Measurements from ENCODE around the gene VAC14. TPM values are rescaled to one million over a fixed set of nuclear protein-coding genes. Genes with fewer than 3 reads are reported as not detected.

Gene VAC14
- total RNA-seq, 4 donors from 2014 or later = 23.5 to 44.1 (median 29.8) TPM

DNA sequence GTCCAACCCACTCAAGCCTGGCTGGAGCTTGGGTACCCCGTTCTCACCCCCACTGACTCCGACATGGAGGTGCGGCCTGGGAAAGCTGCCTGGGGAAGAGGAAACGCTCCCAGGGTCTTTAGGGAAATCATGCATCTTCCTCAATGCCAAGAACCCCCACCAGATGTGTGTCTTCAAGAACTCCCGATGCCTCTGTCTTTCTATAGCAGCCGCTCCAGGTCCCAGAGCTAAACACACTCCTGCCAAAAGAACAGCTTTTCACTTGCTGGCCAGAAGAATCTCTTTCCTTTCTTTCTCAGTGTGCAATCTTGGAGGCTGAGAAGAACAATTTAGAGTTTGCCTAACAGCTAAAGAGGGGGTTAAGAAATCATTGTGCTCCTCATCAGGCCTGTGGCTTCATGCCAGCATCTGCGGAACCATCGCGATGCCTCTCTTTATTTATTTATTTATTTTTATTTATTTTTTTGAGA, 74.0 kb downstream of the VAC14 start:
- Histone ChIP-seq H3K4me3 (no peak overlapping the region), H3K27ac (peak overlapping the region; percentile 58 to 91 (median 89))
- TF ChIP-seq, protein P1, sequence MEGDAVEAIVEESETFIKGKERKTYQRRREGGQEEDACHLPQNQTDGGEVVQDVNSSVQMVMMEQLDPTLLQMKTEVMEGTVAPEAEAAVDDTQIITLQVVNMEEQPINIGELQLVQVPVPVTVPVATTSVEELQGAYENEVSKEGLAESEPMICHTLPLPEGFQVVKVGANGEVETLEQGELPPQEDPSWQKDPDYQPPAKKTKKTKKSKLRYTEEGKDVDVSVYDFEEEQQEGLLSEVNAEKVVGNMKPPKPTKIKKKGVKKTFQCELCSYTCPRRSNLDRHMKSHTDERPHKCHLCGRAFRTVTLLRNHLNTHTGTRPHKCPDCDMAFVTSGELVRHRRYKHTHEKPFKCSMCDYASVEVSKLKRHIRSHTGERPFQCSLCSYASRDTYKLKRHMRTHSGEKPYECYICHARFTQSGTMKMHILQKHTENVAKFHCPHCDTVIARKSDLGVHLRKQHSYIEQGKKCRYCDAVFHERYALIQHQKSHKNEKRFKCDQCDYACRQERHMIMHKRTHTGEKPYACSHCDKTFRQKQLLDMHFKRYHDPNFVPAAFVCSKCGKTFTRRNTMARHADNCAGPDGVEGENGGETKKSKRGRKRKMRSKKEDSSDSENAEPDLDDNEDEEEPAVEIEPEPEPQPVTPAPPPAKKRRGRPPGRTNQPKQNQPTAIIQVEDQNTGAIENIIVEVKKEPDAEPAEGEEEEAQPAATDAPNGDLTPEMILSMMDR (IDR thresholded peaks at IDR 0.05) = no peak
- TF ChIP-seq POLR2AphosphoS5 (IDR thresholded peaks at IDR 0.05) (peak; percentile 60), EP300 (IDR thresholded peaks at IDR 0.05) (no peak), POLR2A (IDR thresholded peaks at IDR 0.05) (no peak)

DNA sequence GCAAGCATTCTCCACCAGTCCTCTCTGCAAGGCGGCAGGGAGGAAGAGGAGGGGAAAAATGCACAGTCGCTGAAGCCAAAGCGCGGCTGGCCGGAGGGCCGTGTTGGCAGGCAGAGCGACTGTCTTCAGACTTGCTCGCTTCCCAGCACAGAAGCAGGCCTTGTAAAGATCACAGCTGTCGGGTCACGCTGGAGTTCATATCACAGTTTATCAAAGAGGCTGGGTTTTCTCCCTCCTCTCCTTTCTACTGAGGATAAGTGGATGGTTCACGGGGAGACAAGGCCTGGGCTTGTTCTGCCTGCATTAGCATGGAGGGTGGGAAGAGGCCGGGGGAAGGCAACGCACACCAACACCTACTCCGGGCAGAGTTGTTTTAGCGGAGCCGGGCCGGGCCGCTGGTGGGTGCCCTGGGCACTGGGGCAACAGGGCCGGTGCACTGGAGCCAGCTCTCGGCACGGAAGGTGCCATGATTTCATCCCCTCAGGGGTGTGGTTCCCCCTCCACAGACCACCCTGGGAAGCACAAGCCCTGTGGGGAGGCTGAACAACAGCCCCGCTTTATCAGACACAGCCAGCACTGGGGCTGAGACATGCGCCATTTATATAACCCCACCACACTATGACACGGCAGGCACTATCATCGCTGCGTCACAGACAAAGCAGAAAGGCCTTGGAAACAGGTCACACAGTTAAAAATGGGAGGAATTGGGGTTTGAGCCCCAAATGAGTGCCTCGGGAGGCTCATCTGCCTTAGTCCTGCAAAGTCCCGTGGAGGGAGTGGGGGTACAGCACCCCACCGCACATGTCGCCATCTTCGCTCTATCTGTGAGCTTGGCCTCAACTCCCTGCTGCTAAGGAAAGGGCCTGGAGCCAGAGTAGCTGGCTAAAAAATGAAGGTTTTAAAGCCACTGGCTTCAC, 74.8 kb downstream of the VAC14 start:
- Histone ChIP-seq H3K9me3 (no peaks in the 10 kb centered on the region), H3K4me3 (peak overlapping the region in 1 of 2 donors; percentile 16), H3K27ac (peak overlapping the region; percentile 58 to 91 (median 89)), H3K36me3 (peaks cover 0 to 24% of the 10 kb centered on the region in 2 donors), H3K4me1 (peaks cover 0 to 47% (median 29%) of the 10 kb centered on the region in 3 donors), H3K27me3 (no peaks in the 10 kb centered on the region)
- peak; percentile 72 for ATAC-seq
- TF ChIP-seq POLR2AphosphoS5 (IDR thresholded peaks at IDR 0.05) (peak; percentile 74), POLR2A (IDR thresholded peaks at IDR 0.05) (no peak), EP300 (IDR thresholded peaks at IDR 0.05) (no peak)
- TF ChIP-seq, protein P1 (IDR thresholded peaks at IDR 0.05) = no peak
- WGBS, 2 donors (ENCODE audit: low coverage in 1 of 2) = 63 to 90% methylated on average over 2 to 4 of the region's 31 CpGs

More for the DNA sequence above, 74.0 kb downstream of the VAC14 start:
- Histone ChIP-seq H3K36me3 (peaks cover 0 to 25% of the 10 kb centered on the region in 2 donors), H3K9me3 (no peaks in the 10 kb centered on the region), H3K4me1 (peaks cover 0 to 47% (median 29%) of the 10 kb centered on the region in 3 donors), H3K27me3 (no peaks in the 10 kb centered on the region)
- WGBS, 2 donors (ENCODE audit: low coverage in 1 of 2) = 33 to 35% methylated on average over 6 to 8 of the region's 9 CpGs
- peak; percentile 50 for ATAC-seq

DNA sequence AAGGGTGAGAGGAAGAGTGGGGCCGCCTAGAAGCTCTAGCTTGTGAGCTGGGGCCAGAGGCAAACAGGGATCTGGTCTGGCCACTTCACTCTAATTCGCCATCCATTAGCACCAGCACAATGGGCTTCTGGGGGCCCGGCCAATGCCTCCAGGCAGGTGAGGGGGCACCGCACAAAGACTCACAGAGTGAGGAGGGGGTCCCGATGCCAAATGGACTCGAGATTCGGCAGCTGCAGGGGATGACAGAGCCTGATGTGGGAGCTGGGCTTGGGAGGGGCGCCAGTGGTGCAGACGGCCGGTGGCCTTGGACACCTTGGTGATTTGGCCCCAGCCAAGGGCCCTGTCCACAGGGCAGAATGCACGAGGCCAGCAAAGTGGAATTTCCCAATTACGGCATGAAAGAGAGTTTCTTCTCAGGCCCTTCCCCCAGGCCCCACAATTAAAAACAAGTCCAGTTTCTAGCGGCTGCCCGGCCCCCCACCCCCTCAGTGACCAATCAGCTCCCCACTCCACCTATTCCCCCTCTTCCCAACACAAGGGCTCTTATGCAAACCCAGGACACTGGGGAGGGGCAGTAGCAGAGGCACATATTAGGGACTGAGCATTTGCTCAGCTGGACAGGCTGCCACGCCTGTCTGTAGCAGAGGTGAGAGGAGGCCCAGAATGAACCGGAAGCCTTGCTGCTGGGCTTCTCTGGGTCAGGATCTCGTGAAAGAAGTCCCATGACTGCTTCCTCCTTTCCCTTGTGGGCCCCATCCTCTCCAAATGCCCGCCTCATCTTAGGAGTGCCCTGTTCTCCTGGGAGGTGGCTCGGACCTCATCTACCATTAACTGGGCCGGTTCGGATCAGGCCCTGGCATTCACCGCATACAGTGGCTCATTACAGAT, 75.7 kb downstream of the VAC14 start:
- H3K27me3 ChIP-seq = no peaks in the 10 kb centered on the region
- peak overlapping the region; percentile 58 to 91 (median 89) for H3K27ac ChIP-seq
- TF ChIP-seq, protein P1 (IDR thresholded peaks at IDR 0.05) = peak in 1 of 4 experiments; percentile 3
- TF ChIP-seq POLR2A (IDR thresholded peaks at IDR 0.05) = no peak
- TF ChIP-seq POLR2AphosphoS5 (IDR thresholded peaks at IDR 0.05) = peak; percentile 58
- peaks cover 0 to 26% of the 10 kb centered on the region in 2 donors for H3K36me3 ChIP-seq
- H3K9me3 ChIP-seq = no peaks in the 10 kb centered on the region
- H3K4me3 ChIP-seq = peak overlapping the region in 1 of 2 donors; percentile 16
- WGBS, 2 donors (ENCODE audit: low coverage in 1 of 2) = 27 to 69% methylated on average over 6 to 8 of the region's 22 CpGs
- peaks cover 0 to 47% (median 29%) of the 10 kb centered on the region in 3 donors for H3K4me1 ChIP-seq
- ATAC-seq = peak; percentile 84

DNA sequence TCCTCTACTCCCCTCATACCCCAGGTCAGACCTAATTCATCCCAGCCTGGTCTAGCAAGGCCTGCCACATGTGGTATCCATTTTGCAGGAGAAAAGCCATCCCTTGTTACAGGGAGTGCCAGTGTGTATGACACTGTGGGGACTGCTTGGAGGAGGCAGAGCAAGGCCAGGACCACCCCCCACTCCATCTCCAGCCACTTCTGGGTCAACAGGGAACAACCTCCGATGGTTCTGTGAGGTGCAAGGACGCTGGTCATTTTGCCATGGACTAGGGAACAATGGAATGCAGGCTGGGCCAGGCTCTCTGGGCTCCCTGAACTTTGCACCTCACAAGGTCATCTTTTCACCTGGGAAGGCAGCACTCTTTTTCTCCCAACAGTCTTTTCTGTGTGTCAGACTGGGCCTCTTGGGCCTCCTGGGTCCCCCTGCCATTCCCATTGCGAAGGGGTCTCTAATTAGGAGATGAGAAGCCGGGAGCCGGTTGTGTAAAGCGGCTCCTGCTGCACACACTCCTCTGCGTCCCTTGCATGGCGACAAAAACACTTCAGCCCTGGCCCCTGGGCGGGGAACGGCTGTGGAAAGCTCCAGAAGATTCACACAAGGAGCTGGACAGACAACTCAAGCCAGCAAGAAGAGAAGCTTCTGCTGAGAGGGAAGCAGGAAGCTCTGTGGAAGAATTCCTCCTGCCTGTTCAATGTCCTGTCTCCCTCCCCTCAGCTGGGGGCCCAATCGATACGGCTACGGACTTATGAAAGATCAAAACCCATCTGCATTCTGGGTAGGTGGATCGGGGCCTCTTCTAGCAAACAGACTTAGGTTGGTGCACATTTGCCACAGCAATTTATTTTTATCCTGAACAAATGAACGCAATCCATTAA, 76.6 kb downstream of the VAC14 start:
- Histone ChIP-seq H3K27ac (peak overlapping the region in 3 of 4 donors; percentile 87 to 91 (median 91)), H3K9me3 (no peaks in the 10 kb centered on the region), H3K4me3 (no peak overlapping the region), H3K27me3 (no peaks in the 10 kb centered on the region), H3K4me1 (peaks cover 0 to 47% (median 29%) of the 10 kb centered on the region in 3 donors), H3K36me3 (peaks cover 0 to 26% of the 10 kb centered on the region in 2 donors)
- no peak for TF ChIP-seq EP300 (IDR thresholded peaks at IDR 0.05)
- no peak for TF ChIP-seq POLR2AphosphoS5 (IDR thresholded peaks at IDR 0.05)
- TF ChIP-seq, protein P1 (IDR thresholded peaks at IDR 0.05) = no peak
- TF ChIP-seq POLR2A (IDR thresholded peaks at IDR 0.05) = no peak
- WGBS, 2 donors (ENCODE audit: low coverage in 1 of 2) = 85 to 100% methylated on average over 3 of the region's 15 CpGs
- no peak for ATAC-seq
